ENCODE measurements around the gene SULT1A2. TPM values are rescaled to one million over a fixed set of nuclear protein-coding genes. Genes with fewer than 3 reads are reported as not detected.

Gene SULT1A2
- total and polyA plus RNA-seq, 2 donors from 2014 or later = 1.1 to 13.3 TPM

DNA sequence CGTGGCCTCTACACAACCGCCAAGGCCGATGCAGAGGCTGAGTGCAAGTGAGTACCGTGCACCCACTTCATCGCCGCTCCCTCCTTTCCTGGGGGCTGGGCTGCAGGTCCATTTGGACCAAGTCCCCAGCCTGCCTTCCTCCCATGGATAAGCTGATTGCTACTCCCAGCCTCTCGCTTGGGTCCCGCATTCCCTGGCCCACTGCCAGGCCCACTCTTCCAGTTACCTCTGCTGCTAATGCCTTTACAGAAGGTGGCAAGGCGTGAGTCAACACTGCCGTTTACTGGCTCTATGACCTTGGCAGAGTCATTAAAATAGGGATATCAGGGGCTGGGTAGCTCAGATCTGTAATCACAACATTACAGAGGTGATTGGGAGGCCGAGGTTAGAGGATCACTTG is 11.2 kb downstream of the SULT1A2 start:
- DNase-seq = peak in 1 of 5 donors; percentile 83
- intact Hi-C loops (cut with DNase I) = no loop called here
- FAIRE-seq = no peak
- TF ChIP-seq, protein P1, sequence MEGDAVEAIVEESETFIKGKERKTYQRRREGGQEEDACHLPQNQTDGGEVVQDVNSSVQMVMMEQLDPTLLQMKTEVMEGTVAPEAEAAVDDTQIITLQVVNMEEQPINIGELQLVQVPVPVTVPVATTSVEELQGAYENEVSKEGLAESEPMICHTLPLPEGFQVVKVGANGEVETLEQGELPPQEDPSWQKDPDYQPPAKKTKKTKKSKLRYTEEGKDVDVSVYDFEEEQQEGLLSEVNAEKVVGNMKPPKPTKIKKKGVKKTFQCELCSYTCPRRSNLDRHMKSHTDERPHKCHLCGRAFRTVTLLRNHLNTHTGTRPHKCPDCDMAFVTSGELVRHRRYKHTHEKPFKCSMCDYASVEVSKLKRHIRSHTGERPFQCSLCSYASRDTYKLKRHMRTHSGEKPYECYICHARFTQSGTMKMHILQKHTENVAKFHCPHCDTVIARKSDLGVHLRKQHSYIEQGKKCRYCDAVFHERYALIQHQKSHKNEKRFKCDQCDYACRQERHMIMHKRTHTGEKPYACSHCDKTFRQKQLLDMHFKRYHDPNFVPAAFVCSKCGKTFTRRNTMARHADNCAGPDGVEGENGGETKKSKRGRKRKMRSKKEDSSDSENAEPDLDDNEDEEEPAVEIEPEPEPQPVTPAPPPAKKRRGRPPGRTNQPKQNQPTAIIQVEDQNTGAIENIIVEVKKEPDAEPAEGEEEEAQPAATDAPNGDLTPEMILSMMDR (IDR thresholded peaks at IDR 0.05; ENCODE audit: borderline replicate concordance, extremely low read depth, insufficient read depth) = no peak
- Histone ChIP-seq H3K9me3 (ENCODE audit: control insufficient read depth in 2 of 3, insufficient read depth in 1 of 3, low read length in 3 of 3) (no peaks in the 10 kb centered on the region), H3K4me1 (ENCODE audit: control insufficient read depth in 2 of 3, insufficient read depth in 2 of 3, low read depth in 1 of 3, low read length in 3 of 3) (no peaks in the 10 kb centered on the region), H3K36me3 (ENCODE audit: control insufficient read depth in 2 of 3, insufficient read depth in 3 of 3, low read length in 3 of 3) (peaks cover 2 to 21% (median 18%) of the 10 kb centered on the region in 3 donors), H3K4me3 (ENCODE audit: low read length in 3 of 3) (no peak overlapping the region), H3K9ac (ENCODE audit: low read length in 3 of 3) (no peak overlapping the region), H3K27ac (ENCODE audit: low read depth in 2 of 2, low read length in 2 of 2) (peak overlapping the region in 1 of 2 donors; percentile 43), H3K27me3 (ENCODE audit: control insufficient read depth, insufficient read depth, low read length) (no peaks in the 10 kb centered on the region)

DNA sequence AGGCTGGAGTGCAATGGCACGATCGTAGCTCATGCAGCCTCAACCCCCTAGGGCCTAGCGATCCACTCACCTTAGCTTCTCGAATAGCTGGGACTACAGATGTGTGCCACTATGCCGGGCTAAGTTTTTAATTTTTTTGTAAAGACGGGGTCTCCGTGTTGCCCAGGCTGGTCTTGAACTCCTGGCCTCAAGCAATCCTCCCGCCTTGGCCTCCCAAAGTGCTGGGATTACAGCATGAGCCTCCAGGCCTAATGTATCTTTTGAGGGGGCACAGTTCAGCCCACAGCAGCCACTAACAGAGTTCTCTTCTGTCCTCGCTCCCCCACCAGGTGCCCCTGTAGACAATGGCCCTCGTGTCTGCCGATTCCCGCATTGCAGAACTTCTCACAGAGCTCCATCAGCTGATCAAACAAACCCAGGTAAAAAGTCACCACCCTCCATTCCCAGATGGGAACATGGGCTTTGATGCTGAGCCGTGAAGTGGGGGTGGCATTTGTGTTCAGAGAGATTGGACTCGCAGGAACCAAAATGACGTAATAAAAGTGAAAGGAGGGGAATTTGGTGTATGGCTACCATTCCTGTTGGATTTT is 16.0 kb downstream of the SULT1A2 start:
- no peaks in the 10 kb centered on the region for H3K27me3 ChIP-seq (ENCODE audit: control insufficient read depth, insufficient read depth, low read length)
- H3K9me3 ChIP-seq (ENCODE audit: control insufficient read depth in 2 of 3, insufficient read depth in 1 of 3, low read length in 3 of 3) = no peaks in the 10 kb centered on the region
- no peak overlapping the region for H3K9ac ChIP-seq (ENCODE audit: low read length in 3 of 3)
- no peak overlapping the region for H3K4me3 ChIP-seq (ENCODE audit: low read length in 3 of 3)
- no peaks in the 10 kb centered on the region for H3K4me1 ChIP-seq (ENCODE audit: control insufficient read depth in 2 of 3, insufficient read depth in 2 of 3, low read depth in 1 of 3, low read length in 3 of 3)
- no peak for FAIRE-seq
- intact Hi-C loops (cut with DNase I) = no loop called here
- TF ChIP-seq, protein P1 (IDR thresholded peaks at IDR 0.05; ENCODE audit: borderline replicate concordance, extremely low read depth, insufficient read depth) = no peak
- peak in 1 of 5 donors; percentile 32 for DNase-seq
- H3K36me3 ChIP-seq (ENCODE audit: control insufficient read depth in 2 of 3, insufficient read depth in 3 of 3, low read length in 3 of 3) = peaks cover 2 to 16% (median 12%) of the 10 kb centered on the region in 3 donors
- H3K27ac ChIP-seq (ENCODE audit: low read depth in 2 of 2, low read length in 2 of 2) = no peak overlapping the region

DNA sequence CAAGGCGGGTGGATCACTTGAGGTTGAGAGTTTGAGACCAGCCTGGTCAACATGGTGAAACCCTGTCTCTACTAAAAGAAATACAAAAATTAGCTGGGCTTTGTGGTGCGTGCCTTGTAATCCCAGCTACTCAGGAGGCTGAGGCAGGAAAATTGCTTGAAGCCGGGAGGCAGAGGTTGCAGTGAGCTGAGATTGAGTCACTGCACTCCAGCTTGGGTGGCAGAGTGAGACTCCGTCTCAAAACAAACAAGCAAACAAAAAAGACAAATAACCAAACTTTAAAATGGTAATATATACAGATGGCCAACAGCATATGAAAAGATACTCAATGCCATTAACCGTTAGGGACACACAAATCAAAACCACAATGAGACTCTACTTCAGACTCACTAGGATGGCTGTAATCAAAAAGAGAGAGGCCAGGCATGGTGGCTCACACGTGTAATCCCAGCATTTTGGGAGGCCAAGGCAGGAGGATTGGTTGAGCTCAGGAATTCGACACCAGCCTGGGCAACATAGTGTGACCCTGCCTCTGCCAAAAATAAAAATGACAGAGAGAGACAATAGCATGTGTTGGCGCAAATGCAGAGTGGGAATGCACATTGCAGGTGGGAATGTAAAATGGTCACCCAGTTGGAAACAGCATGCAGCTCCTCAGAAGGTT is 21.3 kb downstream of the SULT1A2 start:
- FAIRE-seq = no peak
- TF ChIP-seq, protein P1 (IDR thresholded peaks at IDR 0.05; ENCODE audit: borderline replicate concordance, extremely low read depth, insufficient read depth) = no peak
- DNase-seq = peak in 1 of 5 donors; percentile 7
- Histone ChIP-seq H3K4me1 (ENCODE audit: control insufficient read depth in 2 of 3, insufficient read depth in 2 of 3, low read depth in 1 of 3, low read length in 3 of 3) (peaks cover 0 to 11% (median 2%) of the 10 kb centered on the region in 3 donors), H3K4me3 (ENCODE audit: low read length in 3 of 3) (no peak overlapping the region), H3K9me3 (ENCODE audit: control insufficient read depth in 2 of 3, insufficient read depth in 1 of 3, low read length in 3 of 3) (no peaks in the 10 kb centered on the region), H3K27me3 (ENCODE audit: control insufficient read depth, insufficient read depth, low read length) (no peaks in the 10 kb centered on the region), H3K27ac (ENCODE audit: low read depth in 2 of 2, low read length in 2 of 2) (no peak overlapping the region), H3K9ac (ENCODE audit: low read length in 3 of 3) (no peak overlapping the region), H3K36me3 (ENCODE audit: control insufficient read depth in 2 of 3, insufficient read depth in 3 of 3, low read length in 3 of 3) (no peaks in the 10 kb centered on the region)
- intact Hi-C loops (cut with DNase I) = no loop called here
